ENCODE data around the gene FMO1.

Gene FMO1

GRCh38 chr1:171257607-171258076, 9.3 kb downstream of the FMO1 start:
- H3K36me3 ChIP-seq (ENCODE audit: control insufficient read depth, insufficient read depth, low read length) = no peaks in the 10 kb centered on the region
- H3K27ac ChIP-seq (ENCODE audit: low read depth, low read length, severe bottlenecking) = no peak overlapping the region
- H3K4me3 ChIP-seq (ENCODE audit: extremely low read depth, insufficient read depth, low read length, poor library complexity, severe bottlenecking) = no peak overlapping the region
- WGBS, 2 experiments (ENCODE audit: insufficient coverage in 2 of 2) = 68 to 94% methylated on average over 3 of the region's 5 CpGs
- no peaks in the 10 kb centered on the region for H3K9me3 ChIP-seq (ENCODE audit: control insufficient read depth, low read length)
- H3K4me1 ChIP-seq (ENCODE audit: control insufficient read depth, insufficient read depth, low read length, poor library complexity, severe bottlenecking) = no peaks in the 10 kb centered on the region

- H3K27ac ChIP-seq (ENCODE audit: low read depth, low read length, severe bottlenecking) = no peak overlapping the region
- WGBS, 2 experiments (ENCODE audit: insufficient coverage in 2 of 2) = 69 to 80% methylated on average over 3 of the region's 3 CpGs
These were observed 10.1 kb downstream of the FMO1 start for GRCh38 chr1:171258429-171258828.

GRCh38 chr1:171258943-171259342, 10.6 kb downstream of the FMO1 start:
- H3K36me3 ChIP-seq (ENCODE audit: control insufficient read depth, insufficient read depth, low read length) = no peaks in the 10 kb centered on the region
- H3K4me3 ChIP-seq (ENCODE audit: extremely low read depth, insufficient read depth, low read length, poor library complexity, severe bottlenecking) = no peak overlapping the region
- H3K9me3 ChIP-seq (ENCODE audit: control insufficient read depth, low read length) = no peaks in the 10 kb centered on the region
- WGBS, 2 experiments (ENCODE audit: insufficient coverage in 2 of 2) = 66 to 100% methylated on average over 1 to 2 of the region's 2 CpGs
- no peaks in the 10 kb centered on the region for H3K4me1 ChIP-seq (ENCODE audit: control insufficient read depth, insufficient read depth, low read length, poor library complexity, severe bottlenecking)
- no peak overlapping the region for H3K27ac ChIP-seq (ENCODE audit: low read depth, low read length, severe bottlenecking)

More at GRCh38 chr1:171258429-171258828, 10.1 kb downstream of the FMO1 start:
- Histone ChIP-seq H3K4me3 (ENCODE audit: extremely low read depth, insufficient read depth, low read length, poor library complexity, severe bottlenecking) (no peak overlapping the region), H3K9me3 (ENCODE audit: control insufficient read depth, low read length) (no peaks in the 10 kb centered on the region), H3K4me1 (ENCODE audit: control insufficient read depth, insufficient read depth, low read length, poor library complexity, severe bottlenecking) (no peaks in the 10 kb centered on the region), H3K36me3 (ENCODE audit: control insufficient read depth, insufficient read depth, low read length) (no peaks in the 10 kb centered on the region)

GRCh38 chr1:171261336-171261735, 13.0 kb downstream of the FMO1 start:
- no peaks in the 10 kb centered on the region for H3K4me1 ChIP-seq (ENCODE audit: control insufficient read depth, insufficient read depth, low read length, poor library complexity, severe bottlenecking)
- no peaks in the 10 kb centered on the region for H3K9me3 ChIP-seq (ENCODE audit: control insufficient read depth, low read length)
- WGBS, 2 experiments (ENCODE audit: insufficient coverage in 2 of 2) = 80% methylated on average over 2 of the region's 4 CpGs; no CpG with 5 or more reads in 1 of the 2 experiments
- H3K36me3 ChIP-seq (ENCODE audit: control insufficient read depth, insufficient read depth, low read length) = no peaks in the 10 kb centered on the region
- no peak overlapping the region for H3K27ac ChIP-seq (ENCODE audit: low read depth, low read length, severe bottlenecking)
- no peak overlapping the region for H3K4me3 ChIP-seq (ENCODE audit: extremely low read depth, insufficient read depth, low read length, poor library complexity, severe bottlenecking)

- 100% methylated on average over 1 of the region's 2 CpGs; no CpG with 5 or more reads in 1 of the 2 experiments for whole genome bisulfite sequencing, 2 experiments (ENCODE audit: insufficient coverage in 2 of 2)
- H3K27ac ChIP-seq (ENCODE audit: low read depth, low read length, severe bottlenecking) = no peak overlapping the region
- no peaks in the 10 kb centered on the region for H3K36me3 ChIP-seq (ENCODE audit: control insufficient read depth, insufficient read depth, low read length)
- H3K4me3 ChIP-seq (ENCODE audit: extremely low read depth, insufficient read depth, low read length, poor library complexity, severe bottlenecking) = no peak overlapping the region
- H3K4me1 ChIP-seq (ENCODE audit: control insufficient read depth, insufficient read depth, low read length, poor library complexity, severe bottlenecking) = no peaks in the 10 kb centered on the region
- H3K9me3 ChIP-seq (ENCODE audit: control insufficient read depth, low read length) = no peaks in the 10 kb centered on the region
These were observed 15.6 kb downstream of the FMO1 start for GRCh38 chr1:171263901-171264300.

- no CpG with 5 or more reads among the region's 2 CpGs for WGBS, 2 experiments (ENCODE audit: insufficient coverage in 2 of 2)
- H3K9me3 ChIP-seq (ENCODE audit: control insufficient read depth, low read length) = no peaks in the 10 kb centered on the region
- H3K4me3 ChIP-seq (ENCODE audit: extremely low read depth, insufficient read depth, low read length, poor library complexity, severe bottlenecking) = no peak overlapping the region
These were observed 17.4 kb downstream of the FMO1 start for GRCh38 chr1:171265686-171266085.

GRCh38 chr1:171266930-171267329, 18.6 kb downstream of the FMO1 start:
- Histone ChIP-seq H3K27ac (ENCODE audit: low read depth, low read length, severe bottlenecking) (no peak overlapping the region), H3K4me1 (ENCODE audit: control insufficient read depth, insufficient read depth, low read length, poor library complexity, severe bottlenecking) (no peaks in the 10 kb centered on the region), H3K9me3 (ENCODE audit: control insufficient read depth, low read length) (no peaks in the 10 kb centered on the region), H3K36me3 (ENCODE audit: control insufficient read depth, insufficient read depth, low read length) (no peaks in the 10 kb centered on the region), H3K4me3 (ENCODE audit: extremely low read depth, insufficient read depth, low read length, poor library complexity, severe bottlenecking) (no peak overlapping the region)
- WGBS, 2 experiments (ENCODE audit: insufficient coverage in 2 of 2) = 82 to 100% methylated on average over 1 to 2 of the region's 4 CpGs

More at GRCh38 chr1:171265686-171266085, 17.4 kb downstream of the FMO1 start:
- Histone ChIP-seq H3K4me1 (ENCODE audit: control insufficient read depth, insufficient read depth, low read length, poor library complexity, severe bottlenecking) (no peaks in the 10 kb centered on the region), H3K27ac (ENCODE audit: low read depth, low read length, severe bottlenecking) (no peak overlapping the region), H3K36me3 (ENCODE audit: control insufficient read depth, insufficient read depth, low read length) (no peaks in the 10 kb centered on the region)

- no peak overlapping the region for H3K27ac ChIP-seq (ENCODE audit: low read depth, low read length, severe bottlenecking)
- H3K36me3 ChIP-seq (ENCODE audit: control insufficient read depth, insufficient read depth, low read length) = no peaks in the 10 kb centered on the region
- 86 to 100% methylated on average over 1 of the region's 1 CpG for WGBS, 2 experiments (ENCODE audit: insufficient coverage in 2 of 2)
- no peaks in the 10 kb centered on the region for H3K9me3 ChIP-seq (ENCODE audit: control insufficient read depth, low read length)
- H3K4me1 ChIP-seq (ENCODE audit: control insufficient read depth, insufficient read depth, low read length, poor library complexity, severe bottlenecking) = no peaks in the 10 kb centered on the region
- no peak overlapping the region for H3K4me3 ChIP-seq (ENCODE audit: extremely low read depth, insufficient read depth, low read length, poor library complexity, severe bottlenecking)
These were observed 19.1 kb downstream of the FMO1 start for GRCh38 chr1:171267391-171267790.

GRCh38 chr1:171270806-171271205, 22.5 kb downstream of the FMO1 start:
- Histone ChIP-seq H3K27ac (ENCODE audit: low read depth, low read length, severe bottlenecking) (no peak overlapping the region), H3K4me3 (ENCODE audit: extremely low read depth, insufficient read depth, low read length, poor library complexity, severe bottlenecking) (no peak overlapping the region), H3K9me3 (ENCODE audit: control insufficient read depth, low read length) (no peaks in the 10 kb centered on the region), H3K36me3 (ENCODE audit: control insufficient read depth, insufficient read depth, low read length) (no peaks in the 10 kb centered on the region), H3K4me1 (ENCODE audit: control insufficient read depth, insufficient read depth, low read length, poor library complexity, severe bottlenecking) (no peaks in the 10 kb centered on the region)
- 100% methylated on average over 1 of the region's 2 CpGs; no CpG with 5 or more reads in 1 of the 2 experiments for WGBS, 2 experiments (ENCODE audit: insufficient coverage in 2 of 2)

- no peak overlapping the region for H3K4me3 ChIP-seq (ENCODE audit: extremely low read depth, insufficient read depth, low read length, poor library complexity, severe bottlenecking)
- no peaks in the 10 kb centered on the region for H3K9me3 ChIP-seq (ENCODE audit: control insufficient read depth, low read length)
- H3K36me3 ChIP-seq (ENCODE audit: control insufficient read depth, insufficient read depth, low read length) = no peaks in the 10 kb centered on the region
- WGBS, 2 experiments (ENCODE audit: insufficient coverage in 2 of 2) = 92 to 100% methylated on average over 1 to 2 of the region's 2 CpGs
- no peak overlapping the region for H3K27ac ChIP-seq (ENCODE audit: low read depth, low read length, severe bottlenecking)
- no peaks in the 10 kb centered on the region for H3K4me1 ChIP-seq (ENCODE audit: control insufficient read depth, insufficient read depth, low read length, poor library complexity, severe bottlenecking)
These were observed 29.2 kb downstream of the FMO1 start for GRCh38 chr1:171277534-171277933.

GRCh38 chr1:171279234-171279633, 30.9 kb downstream of the FMO1 start:
- Histone ChIP-seq H3K4me3 (ENCODE audit: extremely low read depth, insufficient read depth, low read length, poor library complexity, severe bottlenecking) (no peak overlapping the region), H3K27ac (ENCODE audit: low read depth, low read length, severe bottlenecking) (no peak overlapping the region), H3K9me3 (ENCODE audit: control insufficient read depth, low read length) (no peaks in the 10 kb centered on the region), H3K36me3 (ENCODE audit: control insufficient read depth, insufficient read depth, low read length) (no peaks in the 10 kb centered on the region), H3K4me1 (ENCODE audit: control insufficient read depth, insufficient read depth, low read length, poor library complexity, severe bottlenecking) (no peaks in the 10 kb centered on the region)
- 90 to 100% methylated on average over 1 of the region's 2 CpGs for WGBS, 2 experiments (ENCODE audit: insufficient coverage in 2 of 2)
